GM21381 (cell line): ENCODE data around the gene EVC.
"Not testable (repeated sequence)": the region's sequence is repeated elsewhere in the genome, so short reads cannot be mapped to it uniquely, and the experiment has no call there.

Experiments used
- ATAC-seq: cut with Tn5 transposase; IDR thresholded peaks from one replicate; pipeline ENCODE4 v1.9.1; 2021; ENCODE audit warnings: mild to moderate bottlenecking, moderate library complexity; ENCODE audit not compliant: unreplicated experiment

The EVC gene

GRCh38 chr4:5809216-5809776, 98.3 kb downstream of the EVC start:
- no peak for ATAC-seq

DNA sequence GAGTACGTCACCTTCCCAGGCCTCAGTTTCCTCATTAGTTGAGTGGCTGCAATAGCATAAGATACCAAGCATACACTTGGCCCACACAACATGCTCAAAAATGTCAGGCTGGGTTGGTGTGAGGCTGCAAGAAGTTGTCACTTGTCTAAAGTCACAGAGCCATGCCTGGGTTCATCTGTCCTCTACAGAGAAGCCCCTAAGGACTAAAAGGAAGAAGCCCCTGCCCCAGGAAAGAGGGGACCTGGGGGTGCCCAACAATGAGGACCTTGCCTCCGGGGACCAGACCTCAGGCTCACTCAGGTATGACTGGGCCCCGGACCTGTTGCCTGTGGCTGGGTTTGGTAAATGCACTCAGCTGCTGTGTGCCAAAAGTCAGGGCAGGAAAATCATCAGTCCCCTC, 99.2 kb downstream of the EVC start:
- ATAC-seq, result no peak

DNA sequence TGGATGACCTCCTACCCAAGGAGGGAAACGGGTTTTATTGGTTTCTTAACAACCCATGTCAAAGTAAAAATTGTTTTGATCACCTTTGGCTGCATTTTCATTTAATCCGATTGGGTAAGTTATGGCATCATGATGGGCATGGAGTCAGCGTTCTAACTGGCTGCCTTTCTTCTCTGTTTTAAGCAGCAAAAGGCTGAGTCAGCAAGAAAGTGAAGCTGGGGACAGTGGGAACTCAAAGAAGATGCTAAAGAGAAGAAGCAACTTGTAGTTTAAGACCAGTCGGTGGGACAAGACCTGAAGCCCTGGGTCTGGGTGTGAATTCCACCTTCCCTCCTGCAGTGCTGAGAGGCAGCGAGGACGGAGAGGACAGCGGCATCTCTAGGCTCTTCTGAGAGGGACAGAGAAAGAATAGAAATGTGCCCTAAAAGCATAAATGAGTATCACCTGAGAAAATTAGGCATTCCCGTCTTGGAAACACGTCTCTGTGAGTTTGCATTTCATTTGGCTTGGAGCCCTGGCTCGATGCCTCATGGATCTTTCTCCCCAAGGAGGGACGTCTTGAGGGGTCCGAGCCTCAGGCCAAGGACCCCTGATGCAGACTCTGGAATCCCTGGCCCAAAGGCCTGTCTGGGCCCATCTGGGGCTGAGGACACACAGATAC, 99.9 kb downstream of the EVC start:
- ATAC-seq, result no peak

DNA sequence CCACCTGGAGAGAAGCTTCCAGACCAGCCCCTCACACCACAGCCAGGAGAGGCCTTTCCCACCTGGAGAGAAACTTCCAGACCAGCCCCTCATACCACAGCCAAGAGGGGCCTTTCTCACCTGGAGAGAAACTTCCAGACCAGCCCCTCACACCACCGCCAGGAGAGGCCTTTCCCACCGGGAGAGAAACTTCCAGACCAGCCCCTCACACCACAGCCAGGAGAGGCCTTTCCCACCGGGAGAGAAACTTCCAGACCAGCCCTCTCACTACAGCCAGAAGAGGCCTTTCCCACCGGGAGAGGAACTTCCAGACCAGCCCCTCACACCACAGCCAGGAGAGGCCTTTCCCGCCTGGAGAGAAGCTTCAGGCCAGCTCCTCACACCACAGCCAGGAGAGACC, 101.1 kb downstream of the EVC start:
- not testable (repeated sequence) for ATAC-seq

- ATAC-seq, result no peak
Observed at GRCh38 chr4:5812506-5813229, 101.7 kb downstream of the EVC start.

DNA sequence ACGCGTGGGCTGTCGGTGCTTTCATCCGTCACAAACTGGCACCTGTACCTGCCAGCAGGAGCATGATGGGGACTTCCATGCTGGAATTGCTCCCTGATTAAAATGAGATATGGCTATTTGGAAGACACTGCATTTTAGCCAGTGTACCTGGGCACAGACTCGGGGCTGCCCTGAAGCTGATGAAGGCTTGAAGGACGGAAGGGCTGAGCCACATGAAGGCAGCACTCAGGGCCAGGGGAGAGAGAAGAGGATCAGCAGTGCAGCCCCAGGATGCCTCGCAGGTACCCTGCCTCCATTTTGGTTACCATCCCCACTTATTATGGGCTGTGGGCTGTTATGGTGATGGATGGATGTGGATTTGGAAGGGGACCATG, 102.9 kb downstream of the EVC start:
- no peak for ATAC-seq

GRCh38 chr4:5814421-5814820, 103.4 kb downstream of the EVC start:
- no peak for ATAC-seq

GRCh38 chr4:5815641-5816040, 104.6 kb downstream of the EVC start:
- no peak for ATAC-seq

DNA sequence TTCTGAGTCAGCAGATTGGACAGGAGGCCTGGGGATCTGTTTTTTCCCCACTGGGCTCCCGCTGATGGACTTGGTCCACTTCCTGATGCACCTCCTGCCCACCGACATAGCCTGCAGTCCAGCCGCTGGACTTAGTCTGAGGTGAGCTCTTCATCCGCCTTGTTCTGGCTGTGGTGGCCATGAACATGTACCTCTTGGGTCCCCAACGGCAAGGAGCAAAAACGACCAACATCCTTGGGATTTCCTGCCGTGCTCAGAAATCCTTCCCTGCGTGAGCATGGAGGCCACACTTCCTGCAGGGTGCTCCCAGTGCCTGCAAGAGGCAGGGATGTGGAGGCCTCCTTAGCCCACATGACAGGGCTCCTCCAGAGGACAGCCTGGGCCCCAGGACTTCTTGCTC, 105.1 kb downstream of the EVC start:
- ATAC-seq, result no peak

- no peak for ATAC-seq
Observed at GRCh38 chr4:5816851-5817375, 105.9 kb downstream of the EVC start.

DNA sequence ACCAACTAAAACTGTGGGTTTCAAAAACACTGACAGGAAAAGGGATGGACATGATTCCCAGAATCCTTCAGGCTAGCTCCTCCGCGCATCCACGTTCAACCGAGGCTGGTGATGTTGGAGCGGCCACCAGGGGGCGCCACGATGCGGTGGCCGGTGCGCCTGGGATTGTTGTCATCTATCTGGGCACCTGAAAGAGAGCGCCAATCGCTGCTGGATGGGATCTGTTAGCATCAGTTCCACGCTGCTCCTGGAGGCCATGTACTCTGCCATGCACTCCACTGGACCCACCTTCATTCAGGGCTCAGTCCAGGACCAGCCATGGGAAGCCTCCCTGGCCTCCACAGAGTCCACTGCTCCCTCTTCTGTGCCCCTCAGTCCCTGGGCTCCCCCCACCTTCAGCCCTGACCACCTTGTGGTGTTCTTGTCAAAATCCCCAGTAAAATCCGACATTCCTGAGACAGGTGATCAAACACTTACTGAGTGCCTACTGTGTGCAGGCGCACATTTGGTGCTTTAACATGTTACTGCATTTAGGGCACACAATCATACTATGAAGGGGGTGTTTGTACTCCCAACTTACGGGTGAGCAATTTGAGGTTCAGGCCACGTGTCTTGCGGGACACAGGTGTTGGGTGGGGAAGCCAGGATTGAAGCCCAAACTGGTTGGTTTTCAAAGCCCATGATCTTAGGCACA, 110.8 kb downstream of the EVC start:
- ATAC-seq, result no peak

DNA sequence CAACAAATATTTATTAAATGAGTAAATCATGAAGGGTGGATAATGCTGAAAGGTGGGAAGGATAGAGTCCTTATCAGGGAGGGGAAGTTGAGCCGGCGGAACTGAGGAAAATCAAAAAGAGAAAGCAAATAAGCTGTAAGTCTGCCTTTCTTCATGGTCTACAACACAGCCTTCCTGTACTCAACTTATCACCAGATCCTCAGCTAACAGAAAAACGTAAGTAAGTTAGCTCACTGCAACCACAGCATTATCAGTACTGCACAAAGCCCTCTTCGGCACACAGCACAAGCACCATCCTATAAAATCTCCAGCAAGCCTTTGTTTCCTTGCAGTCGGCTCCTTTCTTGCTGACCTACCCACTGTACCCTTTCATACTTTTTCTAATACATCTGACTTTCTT, 111.6 kb downstream of the EVC start:
- ATAC-seq, result no peak

DNA sequence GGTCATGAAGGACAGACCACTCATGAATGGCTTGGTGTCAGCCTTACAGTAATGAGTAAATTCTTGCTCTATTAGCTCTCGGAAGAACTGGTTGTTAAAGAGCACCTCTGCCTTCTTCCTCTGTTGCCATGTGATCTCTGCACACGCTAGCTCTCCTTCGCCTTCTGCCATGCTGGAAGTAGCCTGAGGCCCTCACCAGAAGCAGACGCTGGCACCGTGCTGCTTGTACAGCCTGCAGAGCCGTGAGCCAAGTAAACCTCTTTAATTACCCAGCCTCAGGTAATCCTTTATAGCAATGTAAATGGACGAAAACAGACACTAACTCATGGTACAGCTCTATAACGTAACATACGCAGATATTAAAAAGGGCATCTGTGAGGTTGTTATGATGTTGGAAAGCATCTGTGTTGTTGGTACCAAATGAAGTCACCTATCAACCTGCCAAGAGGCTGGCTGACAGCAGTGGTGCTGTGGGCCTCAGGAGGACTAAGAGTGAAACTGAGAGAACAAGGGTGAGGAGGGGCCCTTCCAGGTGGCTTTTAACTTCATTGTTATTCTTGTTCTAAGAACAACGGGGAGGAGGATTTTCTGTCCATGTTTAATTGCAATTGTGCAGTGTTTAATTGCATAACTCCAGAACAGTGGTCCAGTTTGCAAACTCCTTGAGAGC, 112.7 kb downstream of the EVC start:
- no peak for ATAC-seq

GRCh38 chr4:5824227-5824626, 113.2 kb downstream of the EVC start:
- no peak for ATAC-seq

GRCh38 chr4:5824635-5825034, 113.6 kb downstream of the EVC start:
- no peak for ATAC-seq

GRCh38 chr4:5825321-5826041, 114.5 kb downstream of the EVC start:
- ATAC-seq, result no peak

DNA sequence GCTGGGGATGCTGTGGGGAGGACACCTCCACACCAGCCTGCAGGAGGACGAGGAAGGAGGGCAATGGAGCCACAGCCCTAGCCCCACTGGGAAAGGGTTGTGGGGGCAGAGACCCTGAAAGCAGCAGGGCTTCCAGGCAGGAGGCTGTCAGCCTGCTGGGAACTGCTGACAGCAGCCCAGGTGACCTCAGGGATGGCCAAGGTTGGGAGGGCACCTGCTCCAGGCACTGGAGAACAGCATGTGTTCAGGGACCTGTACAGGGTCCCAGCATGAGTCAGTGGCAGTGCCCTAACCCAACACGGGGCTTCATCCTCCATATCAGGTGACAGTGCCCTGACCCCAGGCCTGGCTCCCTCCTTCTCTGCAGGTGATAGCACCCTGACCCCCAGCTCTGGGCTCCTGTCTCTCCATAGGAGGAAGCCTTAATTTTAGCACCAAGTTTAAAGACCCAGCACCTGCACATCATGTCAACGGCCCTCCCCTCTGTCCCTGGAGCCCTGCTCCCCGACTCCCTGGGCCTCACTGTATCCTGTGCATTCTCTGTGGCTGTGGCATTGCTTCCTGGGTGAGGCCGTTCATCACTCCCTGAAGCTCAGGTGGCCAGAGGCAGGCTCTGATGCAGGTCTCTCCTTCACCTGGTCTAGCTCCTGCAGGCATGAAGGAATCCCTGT, 115.6 kb downstream of the EVC start:
- no peak for ATAC-seq

DNA sequence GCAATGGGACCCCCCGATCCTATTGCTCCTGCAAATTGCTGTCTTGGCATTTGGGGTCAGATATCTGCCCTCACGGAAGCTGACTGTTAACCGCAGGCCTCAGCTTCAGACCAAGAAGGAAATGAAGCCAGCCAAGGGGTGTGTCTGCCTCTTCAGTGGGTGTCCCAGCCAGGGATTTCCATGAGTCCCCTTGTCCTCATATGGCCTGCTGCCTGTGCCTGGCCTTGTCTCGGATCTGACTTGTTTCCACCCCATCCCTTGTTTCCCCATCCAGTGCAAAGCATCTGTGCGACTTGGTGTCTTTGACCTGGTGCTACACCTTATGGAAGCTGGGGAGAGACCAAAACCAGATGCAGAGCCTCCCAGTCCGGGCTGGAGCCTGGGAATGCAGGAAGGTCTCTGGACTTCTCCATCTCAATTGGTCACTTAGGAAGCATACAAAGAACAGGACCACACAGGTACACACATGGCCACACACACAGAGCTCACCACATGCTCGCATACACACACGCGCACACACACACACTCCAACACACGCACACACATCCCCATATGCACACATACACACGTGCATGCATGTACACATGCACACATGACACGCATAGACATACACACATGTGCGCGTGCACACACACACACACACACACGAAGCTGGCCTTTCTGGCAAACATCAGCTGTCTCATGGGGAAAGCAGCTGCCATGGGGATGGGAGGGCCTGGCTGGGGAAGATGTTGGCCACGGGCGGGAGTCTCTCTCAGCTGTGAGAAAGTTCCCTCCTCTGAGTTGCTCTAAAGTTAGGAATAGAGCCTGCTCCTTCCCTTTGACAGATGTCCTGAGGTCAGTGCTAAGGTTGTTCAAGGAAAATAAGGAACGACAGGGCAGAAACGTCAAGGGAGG, 116.4 kb downstream of the EVC start:
- ATAC-seq, result no peak

- no peak for ATAC-seq
Observed at GRCh38 chr4:5828005-5828391, 117.0 kb downstream of the EVC start.
